Measurements from ENCODE around the gene SRSF9. TPM values are rescaled to one million over a fixed set of nuclear protein-coding genes. Genes with fewer than 3 reads are reported as not detected.

SRSF9 gene
- polyA plus RNA-seq, 1 donor from 2014 or later, result 289 TPM

DNA sequence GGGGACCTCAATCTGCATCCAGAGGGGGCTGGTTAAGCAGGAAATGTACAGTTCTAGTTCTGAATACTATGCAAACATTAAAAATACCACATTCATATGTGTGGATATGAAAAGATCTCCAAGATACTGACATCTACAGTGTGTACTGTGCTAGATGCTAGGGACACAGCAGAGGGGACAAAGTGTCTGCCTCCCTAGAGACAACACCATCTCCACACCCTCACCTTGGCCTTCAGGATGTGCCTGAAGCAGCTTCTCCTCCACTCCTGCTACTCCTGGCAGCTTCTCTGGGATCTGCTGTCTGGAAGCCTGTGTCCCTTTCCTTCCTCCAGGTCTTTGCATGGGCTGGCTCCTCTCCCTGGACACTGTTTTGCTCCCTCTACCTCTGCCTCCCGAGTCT lies 10.7 kb upstream of the SRSF9 start:
- Histone ChIP-seq H4K20me1 (ENCODE audit: insufficient read depth) (no peaks in the 10 kb centered on the region), H3K4me3 (ENCODE audit: low read length) (no peak overlapping the region), H2AFZ (ENCODE audit: low read depth, low read length) (no peak overlapping the region), H3K27ac (ENCODE audit: low read length) (no peak overlapping the region), H3F3A (ENCODE audit: insufficient read depth, low read length, poor library complexity, severe bottlenecking) (no peaks in the 10 kb centered on the region), H3K4me2 (ENCODE audit: low read length) (no peak overlapping the region), H3K9me3 (ENCODE audit: low read length) (no peaks in the 10 kb centered on the region), H3K9ac (ENCODE audit: low read length) (no peak overlapping the region), H3K9me2 (ENCODE audit: insufficient read depth, low read length) (no peaks in the 10 kb centered on the region), H3K36me3 (ENCODE audit: insufficient read depth, low read length) (no peaks in the 10 kb centered on the region), H3K27me3 (ENCODE audit: insufficient read depth, low read depth, low read length) (no peaks in the 10 kb centered on the region), H3K79me2 (replicated peaks; ENCODE audit: insufficient read depth, low read length) (no peaks in the 10 kb centered on the region)
- TF ChIP-seq EP300 (conservative IDR thresholded peaks at IDR 0.05; ENCODE audit: poor library complexity, severe bottlenecking), result no peak
- TF ChIP-seq TAF1 (IDR thresholded peaks at IDR 0.05; ENCODE audit: low read depth), result no peak

GRCh38 chr12:120479458-120479857 lies 9.9 kb upstream of the SRSF9 start:
- Histone ChIP-seq H3K79me2 (replicated peaks; ENCODE audit: insufficient read depth, low read length) (no peaks in the 10 kb centered on the region), H3K9ac (ENCODE audit: low read length) (no peak overlapping the region), H3K36me3 (ENCODE audit: insufficient read depth, low read length) (no peaks in the 10 kb centered on the region), H3K4me2 (ENCODE audit: low read length) (no peak overlapping the region), H2AFZ (ENCODE audit: low read depth, low read length) (no peak overlapping the region), H3K4me3 (ENCODE audit: low read length) (no peak overlapping the region), H3K9me3 (ENCODE audit: low read length) (no peaks in the 10 kb centered on the region), H3K27ac (ENCODE audit: low read length) (no peak overlapping the region), H3K9me2 (ENCODE audit: insufficient read depth, low read length) (no peaks in the 10 kb centered on the region), H3K27me3 (ENCODE audit: insufficient read depth, low read depth, low read length) (no peaks in the 10 kb centered on the region), H4K20me1 (ENCODE audit: insufficient read depth) (no peaks in the 10 kb centered on the region), H3F3A (ENCODE audit: insufficient read depth, low read length, poor library complexity, severe bottlenecking) (no peaks in the 10 kb centered on the region)
- TF ChIP-seq, protein P1, sequence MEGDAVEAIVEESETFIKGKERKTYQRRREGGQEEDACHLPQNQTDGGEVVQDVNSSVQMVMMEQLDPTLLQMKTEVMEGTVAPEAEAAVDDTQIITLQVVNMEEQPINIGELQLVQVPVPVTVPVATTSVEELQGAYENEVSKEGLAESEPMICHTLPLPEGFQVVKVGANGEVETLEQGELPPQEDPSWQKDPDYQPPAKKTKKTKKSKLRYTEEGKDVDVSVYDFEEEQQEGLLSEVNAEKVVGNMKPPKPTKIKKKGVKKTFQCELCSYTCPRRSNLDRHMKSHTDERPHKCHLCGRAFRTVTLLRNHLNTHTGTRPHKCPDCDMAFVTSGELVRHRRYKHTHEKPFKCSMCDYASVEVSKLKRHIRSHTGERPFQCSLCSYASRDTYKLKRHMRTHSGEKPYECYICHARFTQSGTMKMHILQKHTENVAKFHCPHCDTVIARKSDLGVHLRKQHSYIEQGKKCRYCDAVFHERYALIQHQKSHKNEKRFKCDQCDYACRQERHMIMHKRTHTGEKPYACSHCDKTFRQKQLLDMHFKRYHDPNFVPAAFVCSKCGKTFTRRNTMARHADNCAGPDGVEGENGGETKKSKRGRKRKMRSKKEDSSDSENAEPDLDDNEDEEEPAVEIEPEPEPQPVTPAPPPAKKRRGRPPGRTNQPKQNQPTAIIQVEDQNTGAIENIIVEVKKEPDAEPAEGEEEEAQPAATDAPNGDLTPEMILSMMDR (IDR thresholded peaks at IDR 0.05; ENCODE audit: poor library complexity, severe bottlenecking), result no peak
- no peak for TF ChIP-seq POLR2AphosphoS5 (IDR thresholded peaks at IDR 0.05)
- TF ChIP-seq TAF1 (IDR thresholded peaks at IDR 0.05; ENCODE audit: low read depth), result no peak
- TF ChIP-seq SMC3 (conservative IDR thresholded peaks at IDR 0.05; ENCODE audit: poor library complexity), result no peak
- TF ChIP-seq RAD21 (conservative IDR thresholded peaks at IDR 0.05), result no peak

DNA sequence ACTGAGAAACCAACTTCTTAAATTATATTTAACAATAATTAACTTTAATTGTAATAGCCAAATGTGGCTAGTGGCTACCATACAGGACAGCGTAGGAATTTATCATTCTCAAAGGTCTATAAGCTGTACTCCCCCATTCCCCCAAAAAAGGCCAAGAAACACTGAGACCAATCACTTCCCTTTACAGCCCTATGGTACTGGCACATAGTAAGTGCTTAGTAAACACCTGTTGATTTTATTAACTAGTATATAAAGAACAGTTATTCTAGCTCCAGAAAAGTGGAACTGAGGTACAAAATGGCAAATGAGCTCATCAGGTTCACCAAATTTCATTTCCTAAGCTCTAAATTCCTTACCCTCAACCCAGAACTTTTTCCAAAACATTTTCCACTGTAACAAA lies 6.1 kb upstream of the SRSF9 start:
- no peaks in the 10 kb centered on the region for H3K9me3 ChIP-seq (ENCODE audit: low read length)
- H3K4me2 ChIP-seq (ENCODE audit: low read length), result no peak overlapping the region
- H3K36me3 ChIP-seq (ENCODE audit: insufficient read depth, low read length), result no peaks in the 10 kb centered on the region
- H3K9me2 ChIP-seq (ENCODE audit: insufficient read depth, low read length), result no peaks in the 10 kb centered on the region
- no peak overlapping the region for H3K4me3 ChIP-seq (ENCODE audit: low read length)
- H3F3A ChIP-seq (ENCODE audit: insufficient read depth, low read length, poor library complexity, severe bottlenecking), result no peaks in the 10 kb centered on the region
- no peak overlapping the region for H2AFZ ChIP-seq (ENCODE audit: low read depth, low read length)
- TF ChIP-seq REST (IDR thresholded peaks at IDR 0.05; ENCODE audit: borderline replicate concordance) (no peak), MXI1 (conservative IDR thresholded peaks at IDR 0.05; ENCODE audit: poor library complexity, severe bottlenecking) (no peak)
- peaks cover 9% of the 10 kb centered on the region for H3K79me2 ChIP-seq (replicated peaks; ENCODE audit: insufficient read depth, low read length)
- H3K9ac ChIP-seq (ENCODE audit: low read length), result no peak overlapping the region
- no peaks in the 10 kb centered on the region for H3K27me3 ChIP-seq (ENCODE audit: insufficient read depth, low read depth, low read length)
- no peak overlapping the region for H3K27ac ChIP-seq (ENCODE audit: low read length)
- H4K20me1 ChIP-seq (ENCODE audit: insufficient read depth), result no peaks in the 10 kb centered on the region
